Ovary (tissue), 3 donors: Measurements from ENCODE around the gene ARID5B.

ENCODE experiments used
- CTCF ChIP-seq, 3 donors: fragments of 450-650 bp in 2 of 3; fragments of 200-600 bp in 1 of 3; IDR thresholded peaks; one replicate each; pipeline versions ENCODE4 v1.5.1 to v1.8.0; 2016 to 2022; ENCODE audit warnings: antibody characterized with exemption in 3 of 3, mild to moderate bottlenecking in 1 of 3
- EP300 ChIP-seq: sonication (generic); formaldehyde crosslinking; IDR thresholded peaks from one replicate; pipeline ENCODE4 v1.6.1; 2017; ENCODE audit warnings: antibody characterized with exemption
- POLR2A ChIP-seq: fragments of 450-650 bp; IDR thresholded peaks from one replicate; pipeline ENCODE4 v1.6.1; 2017; ENCODE audit warnings: antibody characterized with exemption, mild to moderate bottlenecking, moderate library complexity
- donor health status: DM: no; HTN: no; CAD: no.

- TF ChIP-seq CTCF (IDR thresholded peaks at IDR 0.05) (no peak), POLR2A (no peak), EP300 (no peak)
Observed at GRCh38 chr10:61866700-61867368, 34.7 kb upstream of the ARID5B start.
